Suprapubic skin (tissue), 4 donors: ENCODE results near the gene ITM2C.

Experiments
- POLR2A ChIP-seq, 2 donors: fragments of 450-650 bp; IDR thresholded peaks; one replicate each; pipeline ENCODE4 v1.6.1; 2017; ENCODE audit warnings: antibody characterized with exemption in 2 of 2, mild to moderate bottlenecking in 2 of 2, moderate library complexity in 2 of 2
- POLR2AphosphoS5 ChIP-seq, 3 donors: sonication (generic); formaldehyde crosslinking; IDR thresholded peaks; one replicate each; pipeline ENCODE4 v1.6.1; 2017; ENCODE audit warnings: antibody characterized with exemption in 3 of 3
- TF ChIP-seq, protein P1 (sequence below), 2 donors: fragments of 200-600 bp in 1 of 2; fragments of 450-650 bp in 1 of 2; sonication (generic) in 1 of 2; IDR thresholded peaks; one replicate each; pipeline ENCODE4 v1.5.1; 2016 to 2019; ENCODE audit warnings: antibody characterized with exemption in 2 of 2, mild to moderate bottlenecking in 1 of 2, moderate library complexity in 1 of 2

- TF ChIP-seq, protein P1, sequence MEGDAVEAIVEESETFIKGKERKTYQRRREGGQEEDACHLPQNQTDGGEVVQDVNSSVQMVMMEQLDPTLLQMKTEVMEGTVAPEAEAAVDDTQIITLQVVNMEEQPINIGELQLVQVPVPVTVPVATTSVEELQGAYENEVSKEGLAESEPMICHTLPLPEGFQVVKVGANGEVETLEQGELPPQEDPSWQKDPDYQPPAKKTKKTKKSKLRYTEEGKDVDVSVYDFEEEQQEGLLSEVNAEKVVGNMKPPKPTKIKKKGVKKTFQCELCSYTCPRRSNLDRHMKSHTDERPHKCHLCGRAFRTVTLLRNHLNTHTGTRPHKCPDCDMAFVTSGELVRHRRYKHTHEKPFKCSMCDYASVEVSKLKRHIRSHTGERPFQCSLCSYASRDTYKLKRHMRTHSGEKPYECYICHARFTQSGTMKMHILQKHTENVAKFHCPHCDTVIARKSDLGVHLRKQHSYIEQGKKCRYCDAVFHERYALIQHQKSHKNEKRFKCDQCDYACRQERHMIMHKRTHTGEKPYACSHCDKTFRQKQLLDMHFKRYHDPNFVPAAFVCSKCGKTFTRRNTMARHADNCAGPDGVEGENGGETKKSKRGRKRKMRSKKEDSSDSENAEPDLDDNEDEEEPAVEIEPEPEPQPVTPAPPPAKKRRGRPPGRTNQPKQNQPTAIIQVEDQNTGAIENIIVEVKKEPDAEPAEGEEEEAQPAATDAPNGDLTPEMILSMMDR (IDR thresholded peaks at IDR 0.05), result no peak
- TF ChIP-seq POLR2A (IDR thresholded peaks at IDR 0.05) (no peak), POLR2AphosphoS5 (IDR thresholded peaks at IDR 0.05) (no peak)
These were observed 44.0 kb downstream of the ITM2C start for GRCh38 chr2:230908595-230909191.
